Sciatic nerve (tissue), 2 donors: ENCODE results near the gene KRT15. TPM values are rescaled to one million over a fixed set of nuclear protein-coding genes. Genes with fewer than 3 reads are reported as not detected.
A peak's percentile ranks its signal among the peaks of the same experiment; 100 is the strongest.

Source experiments
- ATAC-seq: fragments of 200-7000 bp; cut with Tn5 transposase; one replicate; pipeline ENCODE4 v1.9.1; 2020; ENCODE audit warnings: mild to moderate bottlenecking, moderate library complexity
- DNase-seq: peaks from one replicate; pipeline ENCODE4 v3.0.0-alpha.2; 2020; ENCODE audit warnings: low spot score
- intact Hi-C: fragments of 100-400 bp; cut with DNase I; formaldehyde crosslinking; loops from one replicate; pipeline ENCODE4 v1.14.2; 2022
- total RNA-seq: library from RNA; stranded (reverse); fragmentation: NEBNext Ultra II Directional; extraction: Animal tissue kit (Norgen Biotek cat#: 25700); gene quantifications from one replicate; pipeline ENCODE4 v1.2.1, GENCODE V29; 2021
- donor health status: DM: no; HTN: no; CAD: no.
- donor health status: DM: no; HTN: no; CAD: no.

KRT15 gene
- total RNA-seq: 0.36 TPM

DNA sequence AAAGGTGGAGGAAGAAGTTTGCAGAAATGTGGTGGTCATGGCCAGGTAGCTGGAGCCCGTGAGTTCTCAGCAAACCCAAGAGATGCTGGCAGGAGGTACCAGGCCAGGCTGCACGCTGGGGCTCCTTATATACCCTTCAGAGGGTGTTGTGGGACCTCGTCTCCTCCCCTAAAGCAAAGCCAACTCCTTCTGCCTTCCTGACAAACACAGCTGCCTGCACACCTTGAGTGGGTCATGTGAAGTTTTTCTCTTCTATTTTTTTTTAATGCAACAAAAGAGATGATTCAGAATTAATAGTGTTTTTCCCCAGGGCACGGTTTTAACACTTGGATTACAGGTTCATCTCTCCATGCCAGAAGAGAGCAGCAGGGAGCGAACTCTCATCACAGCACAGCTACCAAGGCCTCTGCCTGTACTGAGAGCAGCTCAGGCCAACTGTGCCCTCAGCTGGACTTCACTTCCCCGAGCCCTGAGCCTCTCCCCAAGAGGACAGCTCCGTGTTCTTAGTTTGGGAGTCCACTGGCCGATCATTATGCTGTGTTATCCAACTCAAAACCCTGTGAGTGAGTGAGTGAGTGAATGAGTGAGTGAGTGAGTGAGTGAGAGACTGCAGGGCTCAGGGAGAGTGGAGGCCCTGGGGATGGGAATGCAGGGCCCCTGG is at the start of gene KRT15:
KRT15 (minus strand) TSS at position 102 of the 661 bp plus-strand sequence; CDS start at position 39, 63 bp downstream.
- intact Hi-C loops: no loop called here
- ATAC-seq: no peak

GRCh38 chr17:41567317-41567716 is 48.6 kb upstream of the KRT15 start:
- no peak for DNase-seq
- no peak for ATAC-seq
- intact Hi-C loops: no loop called here

More for the DNA sequence above, at the start of gene KRT15:
- no peak for DNase-seq

GRCh38 chr17:41565338-41565737 is 46.6 kb upstream of the KRT15 start:
- no peak for ATAC-seq
- intact Hi-C loops: no loop called here
- DNase-seq: no peak

DNA sequence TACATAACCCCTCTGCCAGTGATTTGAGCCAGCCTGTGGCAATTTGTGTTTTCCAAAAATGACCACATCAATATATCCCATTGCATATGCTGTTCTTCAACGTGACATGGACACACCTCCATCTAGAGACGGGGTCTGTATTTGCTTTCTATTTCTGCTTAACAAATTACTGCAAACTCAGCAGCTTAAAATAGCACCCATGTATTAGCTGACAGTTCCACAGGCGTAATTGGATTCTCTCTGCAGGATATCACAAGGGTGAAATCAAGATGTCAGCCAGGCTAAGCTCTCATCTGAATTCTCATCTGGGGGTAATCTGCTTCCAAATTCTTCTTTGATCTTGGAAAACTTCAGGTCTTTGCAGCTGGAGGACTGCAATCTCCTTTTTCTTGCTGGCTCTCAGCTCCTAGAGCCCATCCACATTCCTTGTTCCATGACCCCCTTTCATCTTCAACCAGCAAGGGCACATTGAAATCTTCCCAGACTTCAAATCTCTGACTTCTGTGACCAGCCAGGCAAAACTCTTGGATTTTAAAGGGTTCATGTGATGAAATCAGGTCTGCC is 45.0 kb upstream of the KRT15 start:
- intact Hi-C loops: no loop called here
- ATAC-seq: no peak
- DNase-seq: no peak

DNA sequence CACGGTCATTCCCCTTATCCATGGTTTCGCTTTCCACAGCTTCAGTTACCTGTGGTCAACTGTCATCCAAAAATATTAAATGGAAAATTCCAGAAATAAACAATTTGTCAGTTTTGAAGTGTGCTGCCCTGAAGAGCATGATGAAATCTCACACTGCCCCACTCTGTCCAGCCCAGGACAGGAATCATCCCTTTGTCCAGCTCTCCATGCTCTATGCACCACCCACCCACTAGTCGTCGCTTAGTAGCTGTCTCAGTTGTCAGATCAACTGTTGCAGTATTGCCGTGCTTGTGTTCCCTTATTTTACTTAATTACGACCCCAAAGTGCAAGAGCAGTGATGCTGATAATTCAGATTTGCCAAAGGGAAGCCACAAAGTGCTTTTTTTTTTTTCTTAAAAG is 42.9 kb upstream of the KRT15 start:
- ATAC-seq (no peak), DNase-seq (no peak)
- intact Hi-C loops: no loop called here

- ATAC-seq: peak; percentile 24
- intact Hi-C loops: no loop called here
- no peak for DNase-seq
Observed at GRCh38 chr17:41559548-41559947, 40.9 kb upstream of the KRT15 start.

DNA sequence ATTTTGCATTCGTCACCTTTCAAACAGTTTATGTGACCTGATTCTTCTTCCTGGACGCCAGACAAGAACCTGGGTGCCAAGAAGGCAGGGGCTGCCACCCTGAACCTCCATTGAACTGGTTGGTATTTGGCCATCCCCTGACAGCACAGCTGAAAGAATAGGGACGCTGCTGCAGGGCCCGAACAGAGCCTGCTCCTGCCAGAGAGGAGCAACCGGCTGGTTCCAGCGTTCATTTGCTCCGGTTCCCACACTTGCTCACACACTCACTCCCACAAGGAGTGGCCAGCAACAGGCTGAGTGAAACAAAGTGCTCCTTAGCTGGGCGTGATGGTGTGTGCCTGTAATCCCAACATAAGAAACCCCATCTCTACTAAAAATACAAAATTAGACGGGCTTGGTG is 38.2 kb upstream of the KRT15 start:
- DNase-seq (no peak), ATAC-seq (no peak)
- intact Hi-C loops: no loop called here

GRCh38 chr17:41556306-41556705 is 37.6 kb upstream of the KRT15 start:
- ATAC-seq (no peak), DNase-seq (no peak)
- intact Hi-C loops: no loop called here

DNA sequence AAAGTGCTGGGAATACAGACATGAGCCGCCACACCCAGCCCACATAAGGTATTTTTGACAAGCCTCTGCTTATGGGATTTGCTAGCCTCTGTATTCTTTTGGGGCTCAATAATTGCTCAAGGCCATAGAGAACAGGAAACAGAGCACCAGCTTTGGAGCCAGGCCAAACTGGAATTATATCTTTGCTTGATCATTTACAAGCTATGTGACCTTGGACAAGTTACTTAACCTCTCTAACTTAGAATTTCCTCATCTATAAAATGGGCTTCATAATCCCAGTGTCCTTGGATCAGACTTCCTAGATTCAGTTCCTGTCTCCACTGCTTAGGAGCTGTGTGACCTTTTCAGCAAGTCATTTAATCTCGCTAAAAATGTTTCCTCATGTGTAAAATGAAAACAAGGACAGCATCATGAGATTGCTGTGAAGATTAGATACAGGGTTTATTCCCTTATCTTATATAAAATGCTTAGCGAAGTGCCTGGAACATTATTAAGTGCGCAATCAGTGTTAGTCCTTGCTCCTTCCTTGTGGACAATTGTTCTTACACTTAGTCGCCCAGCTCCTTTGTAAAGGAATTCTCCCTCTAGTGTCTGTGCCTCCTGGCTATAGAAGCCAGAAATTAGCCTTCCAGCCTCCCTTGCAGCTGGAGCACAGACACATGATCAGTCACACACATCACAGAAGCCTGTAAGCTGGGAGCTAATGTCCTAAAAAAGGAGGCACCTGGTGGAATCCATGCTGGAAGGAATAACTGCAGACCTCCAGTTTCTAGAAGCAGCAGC is 36.6 kb upstream of the KRT15 start:
- ATAC-seq (no peak), DNase-seq (no peak)
- intact Hi-C loops: no loop called here

GRCh38 chr17:41553987-41554680 is 35.4 kb upstream of the KRT15 start:
- intact Hi-C loops: loop anchor here (5.0 kb wide), 1 partner anchor 93 kb away; no protein-coding TSS in a partner anchor
- ATAC-seq (peak; percentile 84), DNase-seq (no peak)

DNA sequence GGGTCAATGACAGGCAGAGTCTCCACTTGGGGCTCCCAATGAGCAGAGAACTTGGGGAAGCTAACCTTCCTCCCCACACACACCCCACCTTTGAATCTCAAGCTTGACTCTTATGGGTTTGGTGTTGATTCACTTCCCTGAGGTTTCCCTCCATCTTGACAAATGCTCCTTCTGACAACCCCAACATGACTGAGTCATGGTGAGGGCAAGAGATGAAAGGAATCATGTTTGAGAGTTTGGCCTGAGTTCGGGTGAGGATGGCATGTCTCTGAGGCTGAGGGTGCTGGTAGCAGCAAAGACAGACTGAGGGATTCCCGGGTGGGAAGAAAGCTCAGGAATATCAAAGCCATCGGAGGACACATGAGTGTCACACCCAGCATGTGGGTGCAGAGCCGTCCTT is 34.5 kb upstream of the KRT15 start:
- no peak for ATAC-seq
- intact Hi-C loops: loop anchor here (5.0 kb wide), 1 partner anchor 94 kb away; no protein-coding TSS in a partner anchor
- no peak for DNase-seq

- intact Hi-C loops: loop anchor here (5.0 kb wide), 1 partner anchor 95 kb away; no protein-coding TSS in a partner anchor
- DNase-seq (no peak), ATAC-seq (no peak)
Observed at GRCh38 chr17:41552455-41552854, 33.8 kb upstream of the KRT15 start.

GRCh38 chr17:41551365-41551764 is 32.7 kb upstream of the KRT15 start:
- ATAC-seq: no peak
- intact Hi-C loops: loop anchor here (5.0 kb wide), 1 partner anchor 96 kb away; no protein-coding TSS in a partner anchor
- no peak for DNase-seq

GRCh38 chr17:41549596-41550039 is 30.9 kb upstream of the KRT15 start:
- intact Hi-C loops: loop anchor here (5.0 kb wide), 1 partner anchor 98 kb away; no protein-coding TSS in a partner anchor
- ATAC-seq (peak; percentile 5), DNase-seq (no peak)

- peak; percentile 94 for ATAC-seq
- peak; percentile 93 for DNase-seq
- intact Hi-C loops: no loop called here
Observed at GRCh38 chr17:41548844-41549595, 30.3 kb upstream of the KRT15 start.

GRCh38 chr17:41547921-41548843 is 29.5 kb upstream of the KRT15 start:
- ATAC-seq: peak; percentile 42
- intact Hi-C loops: no loop called here
- DNase-seq: peak; percentile 69

GRCh38 chr17:41547378-41547841 is 28.7 kb upstream of the KRT15 start:
- DNase-seq (no peak), ATAC-seq (no peak)
- intact Hi-C loops: no loop called here
